Calu3 (cell line): ENCODE measurements around the gene MAP2K6. TPM values are rescaled to one million over a fixed set of nuclear protein-coding genes. Genes with fewer than 3 reads are reported as not detected.

Source experiments
- BruUV-seq: library from RNA; stranded (reverse); fragments of 400-500 nt; replicated peaks from 2 replicates; lab custom pipeline; 2021; lab: Mats Ljungman, UMichigan
- CTCF ChIA-PET: fragments of 300-600 bp; sonication (Branson Sonifier 250); formaldehyde crosslinking; loops from one replicate; lab custom pipeline; 2022; ENCODE audit warnings: antibody characterized with exemption; lab: Charles Lee
- DNase-seq: peaks from one replicate; pipeline ENCODE4 v3.0.0; 2022
- H3K27ac Mint-ChIP-seq: one replicate; pipeline ENCODE4 v1.8.0; 2022; ENCODE audit warnings: mixed read lengths; ENCODE audit not compliant: unreplicated experiment
- H3K27me3 Mint-ChIP-seq: one replicate; pipeline ENCODE4 v1.8.0; 2022; ENCODE audit warnings: mixed read lengths; ENCODE audit not compliant: unreplicated experiment
- H3K36me3 Mint-ChIP-seq: one replicate; pipeline ENCODE4 v1.8.0; 2022; ENCODE audit warnings: mild to moderate bottlenecking, moderate library complexity, mixed read lengths; ENCODE audit not compliant: insufficient read depth, unreplicated experiment
- H3K4me1 Mint-ChIP-seq: one replicate; pipeline ENCODE4 v1.8.0; 2022; ENCODE audit warnings: mild to moderate bottlenecking, low read depth, mixed read lengths; ENCODE audit not compliant: unreplicated experiment
- H3K4me3 Mint-ChIP-seq: one replicate; pipeline ENCODE4 v1.8.0; 2022; ENCODE audit warnings: mild to moderate bottlenecking, low read depth, moderate library complexity, mixed read lengths; ENCODE audit not compliant: unreplicated experiment
- H3K9me3 Mint-ChIP-seq: one replicate; pipeline ENCODE4 v1.8.0; 2022; ENCODE audit warnings: low read depth, mixed read lengths; ENCODE audit not compliant: unreplicated experiment
- CTCF ChIP-seq: fragments of 200-600 bp; IDR thresholded peaks from one replicate; pipeline ENCODE4 v1.8.0; 2022; ENCODE audit warnings: antibody characterized with exemption; ENCODE audit not compliant: unreplicated experiment
- intact Hi-C: fragments of 100-400 bp; cut with micrococcal nuclease; formaldehyde crosslinking; loops from one replicate; pipeline ENCODE4 v1.10.0; 2022; ENCODE audit not compliant: unreplicated experiment
- total RNA-seq: library from RNA; stranded (reverse); gene quantifications from 2 replicates; pipeline ENCODE4 v1.2.3, GENCODE V29; 2022

The MAP2K6 gene
- total RNA-seq, 1 experiment from 2014 or later = 13.0 TPM

DNA sequence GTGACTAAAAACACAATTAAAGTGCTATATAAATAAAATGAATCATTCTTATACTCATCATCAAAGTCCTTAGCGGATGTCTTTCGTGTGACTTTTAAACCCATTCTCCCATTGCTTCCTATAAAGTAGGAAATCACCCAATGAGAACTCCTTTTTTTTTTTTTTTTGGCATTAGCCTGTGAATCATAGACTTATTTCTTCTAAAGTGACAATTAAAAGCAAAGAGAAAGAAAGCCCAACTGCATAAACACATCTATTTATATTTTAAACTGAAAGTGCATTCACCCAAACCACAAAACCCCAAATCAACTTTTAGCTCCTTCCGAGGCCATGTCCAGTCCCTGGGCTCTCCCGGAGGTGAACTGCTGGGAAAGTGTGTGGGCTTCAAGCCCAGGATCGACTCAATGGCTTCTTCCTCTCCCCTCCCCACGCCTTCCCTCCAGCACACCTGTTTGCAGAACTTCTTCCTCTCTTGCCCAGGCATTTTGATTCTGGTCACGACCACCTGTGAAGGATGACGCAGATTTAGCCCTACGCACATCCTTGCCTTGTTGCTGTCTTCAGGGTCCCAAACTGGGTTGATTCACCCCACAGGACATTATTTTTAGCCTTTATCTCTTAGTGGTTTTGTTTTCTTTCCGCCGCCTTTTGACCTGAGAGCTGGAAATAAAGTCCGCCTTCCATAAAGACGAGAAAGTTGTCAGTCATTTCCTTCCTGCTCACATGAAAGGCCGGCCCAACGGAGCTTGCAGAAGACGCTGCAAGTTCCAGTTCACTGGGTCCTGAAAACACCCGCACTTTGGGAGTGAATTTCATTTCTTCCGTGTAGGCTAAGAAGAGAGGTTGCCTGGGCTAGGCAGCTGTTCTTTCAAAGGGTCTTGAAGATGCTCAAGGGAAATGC is 166.8 kb downstream of the MAP2K6 start:
- no peak for DNase-seq
- no TSS peak for BruUV-seq
- H3K27ac Mint-ChIP-seq = no peak overlapping the region
- CTCF ChIA-PET = interaction anchor here (1.1 kb wide), 1 partner anchor 12 kb away, joined by 3 read pairs; no protein-coding TSS in a partner anchor
- H3K4me1 Mint-ChIP-seq = no peaks in the 10 kb centered on the region
- no peaks in the 10 kb centered on the region for H3K36me3 Mint-ChIP-seq
- peaks cover 2% of the 10 kb centered on the region for H3K9me3 Mint-ChIP-seq
- no peak for TF ChIP-seq CTCF
- no peaks in the 10 kb centered on the region for H3K27me3 Mint-ChIP-seq
- H3K4me3 Mint-ChIP-seq = no peak overlapping the region
- intact Hi-C loops = no loop called here

GRCh38 chr17:69588316-69588715 is 173.8 kb downstream of the MAP2K6 start:
- no TSS peak for BruUV-seq
- Mint-ChIP-seq H3K9me3 (peaks cover 5% of the 10 kb centered on the region), H3K4me3 (no peak overlapping the region), H3K27me3 (no peaks in the 10 kb centered on the region), H3K4me1 (no peaks in the 10 kb centered on the region), H3K27ac (no peak overlapping the region), H3K36me3 (no peaks in the 10 kb centered on the region)
- no peak for DNase-seq
- CTCF ChIA-PET = no interaction called here
- intact Hi-C loops = no loop called here
- TF ChIP-seq CTCF = no peak

DNA sequence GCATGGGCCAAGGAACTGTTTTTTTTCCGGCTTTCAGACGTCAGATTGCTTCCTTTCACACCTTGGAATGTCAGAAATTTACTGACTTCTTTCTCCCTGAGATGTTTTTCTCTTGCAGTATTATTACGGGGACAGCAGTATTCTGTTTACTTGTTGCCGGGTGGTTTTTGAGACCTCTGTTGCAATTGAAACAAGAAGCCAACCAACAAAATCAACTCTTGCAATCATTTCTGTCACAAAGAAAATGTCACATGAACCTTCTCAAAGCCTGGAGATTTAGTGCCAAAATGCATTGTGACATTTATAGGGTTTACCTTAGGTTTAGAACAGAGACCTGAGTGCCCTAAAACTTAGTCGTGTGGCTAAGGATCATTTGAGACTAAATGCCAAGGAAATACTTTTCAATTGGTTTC is 174.3 kb downstream of the MAP2K6 start:
- H3K27me3 Mint-ChIP-seq = no peaks in the 10 kb centered on the region
- intact Hi-C loops = no loop called here
- TF ChIP-seq CTCF = no peak
- no peaks in the 10 kb centered on the region for H3K4me1 Mint-ChIP-seq
- no peak for DNase-seq
- no TSS peak for BruUV-seq
- H3K9me3 Mint-ChIP-seq = peaks cover 5% of the 10 kb centered on the region
- no peaks in the 10 kb centered on the region for H3K36me3 Mint-ChIP-seq
- no peak overlapping the region for H3K4me3 Mint-ChIP-seq
- H3K27ac Mint-ChIP-seq = no peak overlapping the region
- CTCF ChIA-PET = no interaction called here

- Mint-ChIP-seq H3K4me1 (no peaks in the 10 kb centered on the region), H3K9me3 (peaks cover 5% of the 10 kb centered on the region), H3K4me3 (no peak overlapping the region), H3K27ac (no peak overlapping the region), H3K27me3 (no peaks in the 10 kb centered on the region), H3K36me3 (no peaks in the 10 kb centered on the region)
- CTCF ChIA-PET = no interaction called here
- intact Hi-C loops = no loop called here
- no peak for TF ChIP-seq CTCF
- BruUV-seq = no TSS peak
- no peak for DNase-seq
These were observed 176.2 kb downstream of the MAP2K6 start for GRCh38 chr17:69590671-69591070.
